Measurements from ENCODE around the gene CCDC57. TPM values are rescaled to one million over a fixed set of nuclear protein-coding genes. Genes with fewer than 3 reads are reported as not detected.

The CCDC57 gene
- total RNA-seq, 1 donor from 2014 or later: 10.8 TPM

DNA sequence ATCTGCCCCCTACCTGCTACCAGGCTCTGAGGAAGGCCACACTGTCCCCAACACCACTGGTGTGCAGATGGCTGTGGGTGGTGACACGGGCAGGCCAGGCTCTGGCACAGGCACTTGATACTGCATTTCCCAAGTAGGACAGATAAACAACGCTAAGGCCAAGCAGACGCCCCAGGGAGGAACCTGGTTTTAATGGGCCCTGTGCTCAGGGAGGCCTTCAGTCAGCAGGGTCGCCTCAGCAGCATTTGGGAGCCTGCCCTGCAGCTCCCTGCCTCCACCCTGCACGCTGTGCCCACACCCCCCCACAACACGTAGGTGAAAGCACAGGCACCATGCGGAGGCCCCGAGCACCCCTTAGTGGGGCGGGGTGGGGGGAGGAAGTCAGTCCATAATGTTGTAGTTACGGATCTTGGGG lies 111.3 kb downstream of the CCDC57 start:
- TF ChIP-seq, protein P1, sequence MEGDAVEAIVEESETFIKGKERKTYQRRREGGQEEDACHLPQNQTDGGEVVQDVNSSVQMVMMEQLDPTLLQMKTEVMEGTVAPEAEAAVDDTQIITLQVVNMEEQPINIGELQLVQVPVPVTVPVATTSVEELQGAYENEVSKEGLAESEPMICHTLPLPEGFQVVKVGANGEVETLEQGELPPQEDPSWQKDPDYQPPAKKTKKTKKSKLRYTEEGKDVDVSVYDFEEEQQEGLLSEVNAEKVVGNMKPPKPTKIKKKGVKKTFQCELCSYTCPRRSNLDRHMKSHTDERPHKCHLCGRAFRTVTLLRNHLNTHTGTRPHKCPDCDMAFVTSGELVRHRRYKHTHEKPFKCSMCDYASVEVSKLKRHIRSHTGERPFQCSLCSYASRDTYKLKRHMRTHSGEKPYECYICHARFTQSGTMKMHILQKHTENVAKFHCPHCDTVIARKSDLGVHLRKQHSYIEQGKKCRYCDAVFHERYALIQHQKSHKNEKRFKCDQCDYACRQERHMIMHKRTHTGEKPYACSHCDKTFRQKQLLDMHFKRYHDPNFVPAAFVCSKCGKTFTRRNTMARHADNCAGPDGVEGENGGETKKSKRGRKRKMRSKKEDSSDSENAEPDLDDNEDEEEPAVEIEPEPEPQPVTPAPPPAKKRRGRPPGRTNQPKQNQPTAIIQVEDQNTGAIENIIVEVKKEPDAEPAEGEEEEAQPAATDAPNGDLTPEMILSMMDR (IDR thresholded peaks at IDR 0.05; ENCODE audit: insufficient read depth, low read length, severe bottlenecking): no peak
- no peak for DNase-seq (ENCODE audit: low read depth)
- H3K4me3 ChIP-seq (ENCODE audit: low read depth, low read length): no peak overlapping the region
- no peak for FAIRE-seq
- H3K36me3 ChIP-seq (ENCODE audit: control insufficient read depth, insufficient read depth, low read length): peaks cover 2% of the 10 kb centered on the region
- no peaks in the 10 kb centered on the region for H3K27me3 ChIP-seq (ENCODE audit: control insufficient read depth, insufficient read depth, low read length)

DNA sequence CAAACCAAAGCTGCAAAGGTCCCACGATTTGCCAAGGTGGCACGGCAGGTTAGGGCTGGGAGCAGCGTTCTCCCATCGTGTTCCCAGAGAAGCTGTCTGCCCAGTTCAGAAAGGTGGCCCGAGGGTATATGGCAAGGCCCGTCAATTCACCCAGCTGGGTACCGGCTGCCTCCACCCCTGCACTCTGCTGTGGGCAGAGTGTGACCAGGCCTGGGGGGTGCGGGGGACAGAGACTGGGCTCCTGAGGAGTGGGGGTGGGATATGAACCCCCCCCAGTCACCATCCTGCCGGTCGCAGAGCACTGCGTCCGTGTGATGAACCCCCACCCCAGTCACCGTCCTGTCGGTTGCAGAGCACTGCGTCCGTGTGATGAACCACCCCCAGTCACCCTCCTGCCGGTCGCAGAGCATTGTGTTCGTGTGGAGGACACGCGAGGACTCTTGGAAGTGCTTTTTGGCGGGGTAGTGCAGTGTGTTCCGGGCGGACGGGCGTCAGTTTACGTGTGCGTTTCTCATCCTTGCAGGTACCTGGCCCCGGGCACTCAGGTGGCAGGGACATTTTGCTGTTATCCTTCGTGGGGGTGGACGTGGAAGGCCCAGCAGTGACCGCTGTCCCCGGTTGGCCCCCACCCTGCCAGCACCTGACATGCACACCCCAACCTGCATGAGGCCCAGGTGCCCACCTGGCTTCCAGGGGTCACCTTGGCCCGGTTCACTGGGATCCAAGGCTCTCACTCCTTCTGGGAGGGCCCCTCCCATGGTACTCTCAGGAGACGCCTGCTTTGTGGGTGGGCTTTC lies 111.9 kb downstream of the CCDC57 start:
- Histone ChIP-seq H3K4me3 (ENCODE audit: low read depth, low read length) (no peak overlapping the region), H3K27me3 (ENCODE audit: control insufficient read depth, insufficient read depth, low read length) (no peaks in the 10 kb centered on the region), H3K36me3 (ENCODE audit: control insufficient read depth, insufficient read depth, low read length) (peaks cover 8% of the 10 kb centered on the region)
- FAIRE-seq (no peak), DNase-seq (ENCODE audit: low read depth) (no peak)
- TF ChIP-seq, protein P1 (IDR thresholded peaks at IDR 0.05; ENCODE audit: insufficient read depth, low read length, severe bottlenecking): no peak

GRCh38 chr17:82098939-82099763 lies 113.5 kb downstream of the CCDC57 start:
- Histone ChIP-seq H3K4me3 (ENCODE audit: low read depth, low read length) (peak overlapping the region; percentile 61), H3K36me3 (ENCODE audit: control insufficient read depth, insufficient read depth, low read length) (peaks cover 19% of the 10 kb centered on the region), H3K27me3 (ENCODE audit: control insufficient read depth, insufficient read depth, low read length) (no peaks in the 10 kb centered on the region)
- no peak for DNase-seq (ENCODE audit: low read depth)
- no peak for FAIRE-seq
- TF ChIP-seq, protein P1 (IDR thresholded peaks at IDR 0.05; ENCODE audit: insufficient read depth, low read length, severe bottlenecking): no peak

- FAIRE-seq (no peak), DNase-seq (ENCODE audit: low read depth) (peak; percentile 79)
- Histone ChIP-seq H3K36me3 (ENCODE audit: control insufficient read depth, insufficient read depth, low read length) (peaks cover 25% of the 10 kb centered on the region), H3K4me3 (ENCODE audit: low read depth, low read length) (peak within 1 kb of the TSS; percentile 84), H3K27me3 (ENCODE audit: control insufficient read depth, insufficient read depth, low read length) (no peaks in the 10 kb centered on the region)
- TF ChIP-seq, protein P1 (IDR thresholded peaks at IDR 0.05; ENCODE audit: insufficient read depth, low read length, severe bottlenecking): peak; percentile 63
Observed at GRCh38 chr17:82098169-82098938, 114.3 kb downstream of the CCDC57 start, which contains the start of gene FASN. TSS of gene FASN (minus strand) at chr17:82098236. CDS start at chr17:82096445, 1,791 bp downstream.

DNA sequence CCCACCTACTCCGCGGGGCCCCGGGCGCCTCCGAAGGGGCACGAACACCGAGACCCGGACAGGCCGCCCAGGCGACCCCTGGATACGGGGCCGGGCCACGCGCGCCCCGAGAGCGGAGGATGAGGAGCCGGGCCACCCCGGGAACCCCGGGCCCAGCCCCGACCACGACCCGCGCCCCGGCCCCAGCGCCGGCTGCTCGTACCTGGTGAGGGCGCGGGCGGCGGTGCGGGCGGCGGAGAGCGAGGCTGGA lies 114.8 kb downstream of the CCDC57 start:
- FAIRE-seq: no peak
- DNase-seq (ENCODE audit: low read depth): no peak

More for the DNA sequence above, 114.8 kb downstream of the CCDC57 start:
- Histone ChIP-seq H3K36me3 (ENCODE audit: control insufficient read depth, insufficient read depth, low read length) (peaks cover 30% of the 10 kb centered on the region), H3K4me3 (ENCODE audit: low read depth, low read length) (peak overlapping the region; percentile 84), H3K27me3 (ENCODE audit: control insufficient read depth, insufficient read depth, low read length) (no peaks in the 10 kb centered on the region)
- TF ChIP-seq, protein P1 (IDR thresholded peaks at IDR 0.05; ENCODE audit: insufficient read depth, low read length, severe bottlenecking): no peak

Measured in bronchial epithelial cell (primary cell).